ENCODE results near the gene ATP2B1.

The ATP2B1 gene

GRCh38 chr12:89662623-89663022 is 46.0 kb downstream of the ATP2B1 start:
- in situ Hi-C loops (cut with MboI; ENCODE audit: low sequenced_read_pairs): no loop called here

DNA sequence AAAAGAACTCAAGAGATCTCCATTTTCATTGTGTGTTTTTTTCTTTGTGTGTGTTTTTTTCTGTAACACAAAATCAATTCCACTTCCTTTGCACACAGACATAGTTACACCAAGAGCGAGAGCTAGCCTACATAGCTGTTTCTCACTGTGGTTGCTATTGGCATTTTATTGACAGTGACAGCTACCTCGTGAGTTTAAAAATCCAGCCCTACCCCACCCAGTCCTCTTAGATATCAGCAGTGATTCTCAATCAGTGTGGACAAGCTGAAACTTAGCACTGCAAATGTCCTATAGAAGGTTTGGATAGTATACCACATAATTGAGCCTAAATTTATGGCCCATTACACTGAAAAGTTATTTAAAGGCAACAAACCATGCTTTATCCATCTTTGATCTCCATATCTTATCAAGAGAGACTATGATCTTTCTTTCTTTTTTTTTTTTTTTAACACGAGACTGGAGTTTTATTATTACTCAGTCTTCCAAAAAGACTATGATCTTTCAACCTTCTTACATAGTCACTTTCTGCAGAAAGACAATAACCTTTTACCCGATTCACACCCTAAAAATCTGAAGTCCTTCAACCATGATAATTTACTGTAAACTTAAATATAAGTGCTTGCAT is 46.8 kb downstream of the ATP2B1 start:
- in situ Hi-C loops (cut with MboI; ENCODE audit: low sequenced_read_pairs): no loop called here

GRCh38 chr12:89657739-89658138 is 50.9 kb downstream of the ATP2B1 start:
- in situ Hi-C loops (cut with MboI; ENCODE audit: low sequenced_read_pairs): no loop called here

DNA sequence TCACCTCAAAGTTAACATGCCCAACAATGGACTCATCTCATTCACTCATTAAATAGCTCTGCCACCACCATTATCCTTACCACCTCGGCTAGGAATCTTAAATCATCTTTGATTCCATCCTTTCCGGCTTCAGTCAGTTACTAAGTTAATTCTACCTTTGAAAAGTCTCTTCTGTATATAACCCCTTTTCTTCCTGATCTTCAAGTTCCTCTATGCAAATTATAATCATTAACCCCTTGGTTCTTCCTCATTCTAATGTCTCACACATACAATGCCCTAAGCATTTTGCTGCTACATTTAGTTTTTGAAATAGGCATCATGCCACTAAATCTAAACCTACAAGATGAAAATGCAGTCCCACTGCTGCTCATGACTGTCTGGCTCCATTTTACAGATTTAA is 51.6 kb downstream of the ATP2B1 start:
- in situ Hi-C loops (cut with MboI; ENCODE audit: low sequenced_read_pairs): no loop called here

DNA sequence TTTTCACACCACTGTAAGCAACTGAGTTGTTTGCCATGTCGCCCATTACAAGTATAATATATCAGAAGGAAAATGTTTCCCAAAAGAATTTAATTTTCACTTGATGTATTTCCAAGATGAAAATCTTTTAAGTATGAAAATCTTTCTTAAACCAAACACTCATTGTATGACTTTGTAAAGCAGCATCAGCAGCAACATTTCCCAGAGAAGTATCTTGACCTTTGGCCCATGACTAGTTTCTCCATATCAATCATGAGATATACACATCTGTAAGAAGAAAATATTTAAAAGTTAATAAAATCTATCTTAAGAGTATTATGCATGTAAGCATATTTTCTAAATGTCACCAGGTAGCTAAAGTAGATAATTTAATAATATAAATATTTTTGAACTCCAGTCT is 52.8 kb downstream of the ATP2B1 start:
- in situ Hi-C loops (cut with MboI; ENCODE audit: low sequenced_read_pairs): no loop called here

- in situ Hi-C loops (cut with MboI; ENCODE audit: low sequenced_read_pairs): no loop called here
Measured at GRCh38 chr12:89651192-89651591, 57.4 kb downstream of the ATP2B1 start.

DNA sequence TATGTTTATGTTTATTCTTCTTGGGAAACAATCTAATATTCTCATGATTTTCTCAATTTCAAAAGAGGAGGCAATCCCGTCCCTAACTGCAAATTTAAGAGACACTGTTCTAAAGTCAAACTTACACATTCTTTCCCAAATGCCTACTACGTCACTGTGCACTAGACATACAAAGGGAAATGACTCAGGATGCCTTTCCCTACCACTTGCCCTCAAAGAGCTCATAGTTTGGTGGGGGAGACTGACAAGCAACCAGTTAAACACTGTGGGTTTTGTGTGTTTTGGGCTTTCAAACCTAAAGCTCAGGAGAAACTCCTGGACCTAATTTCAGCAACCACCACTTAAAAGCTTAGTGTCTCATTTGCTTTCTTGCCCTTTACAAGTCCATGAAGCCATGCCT is 58.4 kb downstream of the ATP2B1 start:
- in situ Hi-C loops (cut with MboI; ENCODE audit: low sequenced_read_pairs): no loop called here

DNA sequence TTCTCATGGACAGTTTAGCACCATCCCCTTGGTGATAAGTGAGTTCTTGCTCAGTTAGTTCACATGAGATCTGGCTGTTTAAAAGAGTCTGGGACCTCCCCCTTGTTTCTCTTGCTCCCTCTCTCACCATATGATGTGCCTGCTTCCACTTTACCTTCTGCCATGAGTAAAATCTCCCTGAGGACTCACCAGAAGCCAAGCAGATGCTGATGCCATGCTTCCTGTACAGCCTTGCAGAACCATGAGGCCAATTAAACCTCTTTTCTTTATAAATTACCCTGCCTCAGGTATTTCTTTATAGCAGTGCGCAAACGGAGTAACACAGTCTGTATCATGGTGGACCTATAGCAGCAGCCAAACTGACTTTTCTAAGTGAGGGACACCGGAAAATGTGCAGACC is 58.8 kb downstream of the ATP2B1 start:
- in situ Hi-C loops (cut with MboI; ENCODE audit: low sequenced_read_pairs): no loop called here

DNA sequence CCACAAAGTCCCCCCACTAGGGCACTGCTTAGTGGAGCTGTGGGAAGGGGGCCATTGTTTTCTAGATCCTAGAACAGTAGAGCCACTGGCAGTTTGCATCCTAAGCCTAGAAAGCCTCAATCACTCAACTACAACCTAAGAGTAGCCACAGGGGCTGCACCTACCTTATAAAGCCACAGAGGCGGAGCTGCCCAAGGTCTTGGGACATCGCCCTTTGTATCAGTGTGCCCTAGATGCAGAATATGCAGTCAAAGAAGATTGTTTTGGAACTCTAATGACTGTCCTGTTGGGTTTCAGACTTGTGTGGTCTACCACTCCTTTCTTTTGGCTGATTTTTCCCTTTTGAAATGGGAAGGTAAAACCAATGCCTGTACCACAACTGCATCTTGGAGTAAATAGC is 59.5 kb downstream of the ATP2B1 start:
- in situ Hi-C loops (cut with MboI; ENCODE audit: low sequenced_read_pairs): no loop called here

GRCh38 chr12:89648211-89648930 is 60.3 kb downstream of the ATP2B1 start:
- in situ Hi-C loops (cut with MboI; ENCODE audit: low sequenced_read_pairs): no loop called here

GRCh38 chr12:89645434-89645833 is 63.2 kb downstream of the ATP2B1 start:
- in situ Hi-C loops (cut with MboI; ENCODE audit: low sequenced_read_pairs): no loop called here

DNA sequence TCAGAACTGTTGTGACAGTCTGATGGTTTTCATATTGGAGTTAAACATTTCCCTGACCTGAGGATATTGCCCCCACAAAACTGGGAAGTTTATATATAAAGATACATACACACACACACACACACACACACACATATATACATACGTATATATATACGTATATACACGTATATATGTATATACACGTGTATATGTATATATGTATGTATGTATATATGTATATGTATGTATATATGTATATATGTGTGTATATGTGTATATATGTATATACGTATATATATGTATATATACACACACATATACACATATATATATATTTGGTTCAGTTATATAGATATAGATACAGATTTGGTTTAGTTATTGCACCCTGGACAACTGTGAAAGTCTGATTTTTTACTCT is 65.7 kb downstream of the ATP2B1 start:
- in situ Hi-C loops (cut with MboI; ENCODE audit: low sequenced_read_pairs): no loop called here

DNA sequence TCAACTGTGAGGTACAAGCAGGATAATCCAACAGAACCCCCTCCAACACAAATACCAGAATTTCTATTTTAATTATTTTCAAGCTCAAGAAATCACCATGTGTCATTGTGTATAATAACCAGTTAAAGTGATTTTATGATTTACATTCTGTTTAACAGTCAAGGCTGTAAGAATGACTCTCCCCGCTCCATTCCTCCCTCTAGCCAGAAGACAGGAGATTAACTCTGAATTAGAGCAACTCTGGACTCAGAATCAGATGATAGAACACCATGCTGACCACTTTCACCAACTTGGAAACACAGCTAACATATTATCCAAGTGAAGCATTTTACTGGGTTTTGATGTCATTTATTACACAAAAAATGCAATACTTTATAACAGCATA is 71.9 kb downstream of the ATP2B1 start:
- in situ Hi-C loops (cut with MboI; ENCODE audit: low sequenced_read_pairs): no loop called here

DNA sequence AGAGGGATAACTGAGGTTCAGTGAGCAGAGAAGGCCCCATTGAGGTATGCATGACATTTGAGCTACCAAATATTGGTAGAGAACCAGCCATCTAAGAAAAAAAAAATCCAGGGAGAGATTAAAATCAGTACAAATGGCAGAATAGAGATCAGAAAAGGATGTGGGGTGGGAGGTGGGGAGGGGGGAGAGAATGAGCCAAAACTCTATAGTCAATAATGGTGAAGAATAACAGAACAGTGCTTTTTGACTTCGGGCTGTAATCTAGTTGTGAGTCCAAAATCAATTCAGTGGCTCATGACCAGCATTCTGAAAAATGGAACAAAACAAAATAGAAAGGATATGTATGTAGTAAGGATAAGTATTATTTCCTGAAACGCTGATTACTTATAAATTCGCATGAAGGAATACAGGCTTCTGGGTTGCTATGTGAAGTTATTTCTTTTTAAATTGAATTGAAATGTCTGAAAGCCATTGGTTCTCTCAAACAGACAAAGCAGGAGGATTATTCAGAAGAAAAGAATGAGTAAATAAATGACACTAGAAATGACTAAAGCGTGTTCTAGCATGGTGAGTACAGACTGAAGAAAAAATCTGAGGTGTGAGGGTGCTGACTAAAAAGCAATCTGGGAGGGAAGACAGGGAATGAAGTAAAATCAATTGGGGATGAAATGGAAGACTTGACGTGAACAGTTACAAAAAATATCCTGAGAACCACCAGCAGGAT is 72.4 kb downstream of the ATP2B1 start:
- in situ Hi-C loops (cut with MboI; ENCODE audit: low sequenced_read_pairs): no loop called here

GRCh38 chr12:89634508-89634907 is 74.1 kb downstream of the ATP2B1 start:
- in situ Hi-C loops (cut with MboI; ENCODE audit: low sequenced_read_pairs): no loop called here

- in situ Hi-C loops (cut with MboI; ENCODE audit: low sequenced_read_pairs): no loop called here
Measured at GRCh38 chr12:89632778-89633177, 75.9 kb downstream of the ATP2B1 start.

DNA sequence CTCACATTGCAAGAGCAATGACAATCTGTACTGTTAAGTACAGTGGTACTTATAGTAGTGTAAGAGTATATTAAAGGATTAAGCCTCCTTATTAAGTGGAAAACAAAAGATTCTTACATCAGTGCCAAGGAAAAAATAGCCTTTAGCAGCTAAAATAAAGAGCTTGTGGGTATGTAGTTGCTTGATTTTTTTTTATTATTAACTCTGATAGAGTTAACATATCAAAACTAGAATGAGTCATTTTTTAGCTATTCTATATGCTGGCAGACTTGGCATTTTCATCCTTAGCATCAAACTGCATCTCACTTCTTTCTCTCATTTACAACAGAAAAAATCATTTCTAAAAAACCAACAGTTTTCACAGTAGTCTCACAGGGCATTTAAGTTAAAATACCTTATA is 86.5 kb downstream of the ATP2B1 start:
- in situ Hi-C loops (cut with MboI; ENCODE audit: low sequenced_read_pairs): no loop called here

DNA sequence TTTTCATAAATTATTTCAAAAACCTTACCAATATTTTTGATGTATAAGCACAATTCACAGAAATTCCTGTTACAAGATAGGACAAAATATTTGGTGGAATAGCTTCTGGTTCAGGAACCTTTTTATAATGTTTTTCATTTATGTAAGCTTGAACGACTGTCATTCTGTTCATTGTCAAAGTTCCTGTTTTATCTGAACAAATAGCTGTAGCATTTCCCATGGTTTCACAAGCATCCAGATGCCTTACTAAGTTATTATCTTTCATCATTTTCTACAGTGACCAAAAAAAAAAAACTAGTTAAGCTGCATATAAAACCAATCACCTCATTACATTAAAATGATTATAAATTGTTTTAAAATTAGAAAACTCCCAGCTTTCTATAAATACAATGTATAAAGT is 87.1 kb downstream of the ATP2B1 start:
- in situ Hi-C loops (cut with MboI; ENCODE audit: low sequenced_read_pairs): no loop called here

GRCh38 chr12:89619764-89620163 is 88.9 kb downstream of the ATP2B1 start:
- in situ Hi-C loops (cut with MboI; ENCODE audit: low sequenced_read_pairs): no loop called here

GRCh38 chr12:89618113-89618862 is 90.3 kb downstream of the ATP2B1 start:
- in situ Hi-C loops (cut with MboI; ENCODE audit: low sequenced_read_pairs): no loop called here

- in situ Hi-C loops (cut with MboI; ENCODE audit: low sequenced_read_pairs): no loop called here
Measured at GRCh38 chr12:89610366-89610765, 98.3 kb downstream of the ATP2B1 start.

- in situ Hi-C loops (cut with MboI; ENCODE audit: low sequenced_read_pairs): no loop called here
Measured at GRCh38 chr12:89603678-89604077, 105.0 kb downstream of the ATP2B1 start.

Data from HL-60/S4 (cell line).